ENCODE results near the gene TTL. TPM values are rescaled to one million over a fixed set of nuclear protein-coding genes. Genes with fewer than 3 reads are reported as not detected.
A peak's percentile ranks its signal among the peaks of the same experiment; 100 is the strongest.

TTL gene
- total and polyA plus RNA-seq, 2 of the 13 experiments (the other 11 are each of a cell fraction or from before 2014, with no cell fraction given): 19.0 to 59.8 TPM

DNA sequence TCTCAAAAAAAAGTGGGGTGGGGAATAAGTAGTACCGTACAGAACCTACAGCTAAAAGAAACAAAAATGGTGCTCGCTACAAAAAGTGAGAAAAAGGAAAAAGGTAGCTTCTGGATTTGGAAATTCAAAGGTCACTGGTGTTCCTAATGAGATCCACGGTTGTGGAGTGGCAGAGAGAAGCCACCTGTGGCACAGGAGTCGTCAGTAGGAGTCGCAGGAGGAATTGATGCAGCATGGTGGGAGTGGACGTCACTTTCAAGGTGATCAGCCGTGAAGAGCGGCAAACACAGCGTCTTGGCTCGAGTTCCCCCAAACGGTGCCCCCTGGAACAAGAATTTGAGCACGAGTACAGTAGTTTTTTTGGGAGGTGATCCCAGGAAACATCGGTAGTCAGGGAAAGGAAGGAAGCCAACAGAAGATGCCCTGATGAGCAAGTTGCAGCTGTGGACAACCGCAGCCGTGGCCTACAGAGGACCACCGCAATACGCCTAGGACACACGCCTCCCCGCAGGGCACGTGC lies 1.4 kb upstream of the TTL start (continued):
- TF ChIP-seq ZNF605 (CRISPR knock-in tag; IDR thresholded peaks at IDR 0.05) (peak; percentile 86; the same call in 1 of the 2 replicates), ZNF616 (CRISPR knock-in tag; IDR thresholded peaks at IDR 0.05; ENCODE audit: low read depth) (0 out of 2 replicates have a peak, but pooled peaks have one; percentile 9), ZNF34 (CRISPR knock-in tag; IDR thresholded peaks at IDR 0.05; ENCODE audit: borderline replicate concordance) (no peak), AHR (CRISPR knock-in tag; IDR thresholded peaks at IDR 0.05) (peak; percentile 75; the same call in 1 of the 2 replicates), IRF2 (CRISPR knock-in tag; IDR thresholded peaks at IDR 0.05) (no peak), CHD2 (IDR thresholded peaks at IDR 0.05; ENCODE audit: low read depth, low read length) (no peak), ZNF619 (CRISPR knock-in tag; IDR thresholded peaks at IDR 0.05) (no peak), BRCA1 (CRISPR knock-in tag; IDR thresholded peaks at IDR 0.05) (no peak; the same call in 1 of the 2 replicates), JARID2 (CRISPR knock-in tag; IDR thresholded peaks at IDR 0.05; ENCODE audit: insufficient replicate concordance) (no peak), ZNF660 (CRISPR knock-in tag; IDR thresholded peaks at IDR 0.05; ENCODE audit: borderline replicate concordance, low read depth) (no peak), RFXAP (CRISPR knock-in tag; IDR thresholded peaks at IDR 0.05; ENCODE audit: borderline replicate concordance) (0 out of 2 replicates have a peak, but pooled peaks have one; percentile 77), MTA1 (CRISPR knock-in tag; IDR thresholded peaks at IDR 0.05; ENCODE audit: borderline replicate concordance) (0 out of 2 replicates have a peak, but pooled peaks have one; percentile 3), ZFX (CRISPR knock-in tag; IDR thresholded peaks at IDR 0.05; ENCODE audit: low read depth) (no peak), FOXO1 (CRISPR knock-in tag; IDR thresholded peaks at IDR 0.05) (no peak), ZNF280B (CRISPR knock-in tag; IDR thresholded peaks at IDR 0.05; ENCODE audit: borderline replicate concordance) (peak; percentile 83), ELF3 (CRISPR knock-in tag; IDR thresholded peaks at IDR 0.05) (no peak; the same call in 1 of the 2 replicates), CBX5 (CRISPR knock-in tag; IDR thresholded peaks at IDR 0.05; ENCODE audit: borderline replicate concordance) (0 out of 2 replicates have a peak, but pooled peaks have one; percentile 40), ZNF879 (CRISPR knock-in tag; IDR thresholded peaks at IDR 0.05) (peak; percentile 28; the same call in 1 of the 2 replicates), SMAD1 (CRISPR knock-in tag; IDR thresholded peaks at IDR 0.05; ENCODE audit: borderline replicate concordance, low read depth) (0 out of 2 replicates have a peak, but pooled peaks have one; percentile 71), GMEB1 (CRISPR knock-in tag; IDR thresholded peaks at IDR 0.05; ENCODE audit: borderline replicate concordance) (no peak), SMARCE1 (IDR thresholded peaks at IDR 0.05; ENCODE audit: borderline replicate concordance) (no peak)
- TF ChIP-seq, protein P1, sequence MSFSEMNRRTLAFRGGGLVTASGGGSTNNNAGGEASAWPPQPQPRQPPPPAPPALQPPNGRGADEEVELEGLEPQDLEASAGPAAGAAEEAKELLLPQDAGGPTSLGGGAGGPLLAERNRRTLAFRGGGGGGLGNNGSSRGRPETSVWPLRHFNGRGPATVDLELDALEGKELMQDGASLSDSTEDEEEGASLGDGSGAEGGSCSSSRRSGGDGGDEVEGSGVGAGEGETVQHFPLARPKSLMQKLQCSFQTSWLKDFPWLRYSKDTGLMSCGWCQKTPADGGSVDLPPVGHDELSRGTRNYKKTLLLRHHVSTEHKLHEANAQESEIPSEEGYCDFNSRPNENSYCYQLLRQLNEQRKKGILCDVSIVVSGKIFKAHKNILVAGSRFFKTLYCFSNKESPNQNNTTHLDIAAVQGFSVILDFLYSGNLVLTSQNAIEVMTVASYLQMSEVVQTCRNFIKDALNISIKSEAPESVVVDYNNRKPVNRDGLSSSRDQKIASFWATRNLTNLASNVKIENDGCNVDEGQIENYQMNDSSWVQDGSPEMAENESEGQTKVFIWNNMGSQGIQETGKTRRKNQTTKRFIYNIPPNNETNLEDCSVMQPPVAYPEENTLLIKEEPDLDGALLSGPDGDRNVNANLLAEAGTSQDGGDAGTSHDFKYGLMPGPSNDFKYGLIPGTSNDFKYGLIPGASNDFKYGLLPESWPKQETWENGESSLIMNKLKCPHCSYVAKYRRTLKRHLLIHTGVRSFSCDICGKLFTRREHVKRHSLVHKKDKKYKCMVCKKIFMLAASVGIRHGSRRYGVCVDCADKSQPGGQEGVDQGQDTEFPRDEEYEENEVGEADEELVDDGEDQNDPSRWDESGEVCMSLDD (CRISPR knock-in tag; IDR thresholded peaks at IDR 0.05; ENCODE audit: borderline replicate concordance): no peak
- TF ChIP-seq, protein P2, sequence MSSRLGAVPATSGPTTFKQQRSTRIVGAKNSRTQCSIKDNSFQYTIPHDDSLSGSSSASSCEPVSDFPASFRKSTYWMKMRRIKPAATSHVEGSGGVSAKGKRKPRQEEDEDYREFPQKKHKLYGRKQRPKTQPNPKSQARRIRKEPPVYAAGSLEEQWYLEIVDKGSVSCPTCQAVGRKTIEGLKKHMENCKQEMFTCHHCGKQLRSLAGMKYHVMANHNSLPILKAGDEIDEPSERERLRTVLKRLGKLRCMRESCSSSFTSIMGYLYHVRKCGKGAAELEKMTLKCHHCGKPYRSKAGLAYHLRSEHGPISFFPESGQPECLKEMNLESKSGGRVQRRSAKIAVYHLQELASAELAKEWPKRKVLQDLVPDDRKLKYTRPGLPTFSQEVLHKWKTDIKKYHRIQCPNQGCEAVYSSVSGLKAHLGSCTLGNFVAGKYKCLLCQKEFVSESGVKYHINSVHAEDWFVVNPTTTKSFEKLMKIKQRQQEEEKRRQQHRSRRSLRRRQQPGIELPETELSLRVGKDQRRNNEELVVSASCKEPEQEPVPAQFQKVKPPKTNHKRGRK (CRISPR knock-in tag; IDR thresholded peaks at IDR 0.05): peak; percentile 69; the same call in 1 of the 2 replicates
